ENCODE results near the gene PPP2R5A. TPM values are rescaled to one million over a fixed set of nuclear protein-coding genes. Genes with fewer than 3 reads are reported as not detected.

PPP2R5A gene
- total and polyA plus RNA-seq, 8 donors, result 61.1 to 127 (median 108) TPM

GRCh38 chr1:212346601-212347000 lies 61.4 kb downstream of the PPP2R5A start:
- DNase-seq (no peak), ATAC-seq (no peak)
- no peaks in the 10 kb centered on the region for H3K27me3 ChIP-seq
- no peak overlapping the region for H3K4me3 ChIP-seq
- H3K4me1 ChIP-seq, result peaks cover 0 to 6% of the 10 kb centered on the region in 2 donors
- H3K9me3 ChIP-seq, result no peaks in the 10 kb centered on the region
- intact Hi-C loops (cut with DNase I), result no loop called here
- peaks cover 0 to 73% of the 10 kb centered on the region in 2 donors for H3K36me3 ChIP-seq
- H3K27ac ChIP-seq, result no peak overlapping the region
- no peak for TF ChIP-seq CTCF (IDR thresholded peaks at IDR 0.05)

- Histone ChIP-seq H3K4me3 (no peak overlapping the region), H3K9me3 (no peaks in the 10 kb centered on the region), H3K27me3 (no peaks in the 10 kb centered on the region), H3K36me3 (peaks cover 0 to 75% of the 10 kb centered on the region in 2 donors), H3K4me1 (peaks cover 0 to 6% of the 10 kb centered on the region in 2 donors), H3K27ac (no peak overlapping the region)
- no peak for TF ChIP-seq CTCF (IDR thresholded peaks at IDR 0.05)
- ATAC-seq (no peak), DNase-seq (no peak)
- intact Hi-C loops (cut with DNase I), result no loop called here
Measured at GRCh38 chr1:212351588-212352362, 66.6 kb downstream of the PPP2R5A start.

- Histone ChIP-seq H3K9me3 (no peaks in the 10 kb centered on the region), H3K27ac (no peak overlapping the region), H3K4me1 (peaks cover 0 to 2% of the 10 kb centered on the region in 2 donors), H3K36me3 (peaks cover 2 to 78% of the 10 kb centered on the region in 2 donors), H3K27me3 (no peaks in the 10 kb centered on the region), H3K4me3 (no peak overlapping the region)
- intact Hi-C loops (cut with DNase I), result no loop called here
- ATAC-seq (no peak), DNase-seq (no peak)
- TF ChIP-seq CTCF (IDR thresholded peaks at IDR 0.05), result no peak
Measured at GRCh38 chr1:212353181-212353580, 68.0 kb downstream of the PPP2R5A start.

- Histone ChIP-seq H3K4me1 (no peaks in the 10 kb centered on the region), H3K27me3 (no peaks in the 10 kb centered on the region), H3K4me3 (no peak overlapping the region), H3K36me3 (peaks cover 11 to 86% of the 10 kb centered on the region in 2 donors), H3K9me3 (no peaks in the 10 kb centered on the region), H3K27ac (no peak overlapping the region)
- no peak for ATAC-seq
- no peak for DNase-seq
- intact Hi-C loops (cut with DNase I), result no loop called here
- no peak for TF ChIP-seq CTCF (IDR thresholded peaks at IDR 0.05)
Measured at GRCh38 chr1:212354464-212354863, 69.3 kb downstream of the PPP2R5A start.

GRCh38 chr1:212355230-212355969 lies 70.2 kb downstream of the PPP2R5A start:
- DNase-seq (no peak), ATAC-seq (no peak)
- no peaks in the 10 kb centered on the region for H3K4me1 ChIP-seq
- H3K36me3 ChIP-seq, result peaks cover 11 to 88% of the 10 kb centered on the region in 2 donors
- intact Hi-C loops (cut with DNase I), result no loop called here
- no peak overlapping the region for H3K27ac ChIP-seq
- TF ChIP-seq CTCF (IDR thresholded peaks at IDR 0.05), result no peak
- no peaks in the 10 kb centered on the region for H3K27me3 ChIP-seq
- no peak overlapping the region for H3K4me3 ChIP-seq
- no peaks in the 10 kb centered on the region for H3K9me3 ChIP-seq
